IPS-NIHi11 (cell line): ENCODE measurements around the gene ADCY4.

Experiments used
- DNase-seq: peaks from one replicate; pipeline ENCODE4 v3.0.0; 2012; ENCODE audit warnings: mixed read lengths, low spot score

Gene ADCY4

DNA sequence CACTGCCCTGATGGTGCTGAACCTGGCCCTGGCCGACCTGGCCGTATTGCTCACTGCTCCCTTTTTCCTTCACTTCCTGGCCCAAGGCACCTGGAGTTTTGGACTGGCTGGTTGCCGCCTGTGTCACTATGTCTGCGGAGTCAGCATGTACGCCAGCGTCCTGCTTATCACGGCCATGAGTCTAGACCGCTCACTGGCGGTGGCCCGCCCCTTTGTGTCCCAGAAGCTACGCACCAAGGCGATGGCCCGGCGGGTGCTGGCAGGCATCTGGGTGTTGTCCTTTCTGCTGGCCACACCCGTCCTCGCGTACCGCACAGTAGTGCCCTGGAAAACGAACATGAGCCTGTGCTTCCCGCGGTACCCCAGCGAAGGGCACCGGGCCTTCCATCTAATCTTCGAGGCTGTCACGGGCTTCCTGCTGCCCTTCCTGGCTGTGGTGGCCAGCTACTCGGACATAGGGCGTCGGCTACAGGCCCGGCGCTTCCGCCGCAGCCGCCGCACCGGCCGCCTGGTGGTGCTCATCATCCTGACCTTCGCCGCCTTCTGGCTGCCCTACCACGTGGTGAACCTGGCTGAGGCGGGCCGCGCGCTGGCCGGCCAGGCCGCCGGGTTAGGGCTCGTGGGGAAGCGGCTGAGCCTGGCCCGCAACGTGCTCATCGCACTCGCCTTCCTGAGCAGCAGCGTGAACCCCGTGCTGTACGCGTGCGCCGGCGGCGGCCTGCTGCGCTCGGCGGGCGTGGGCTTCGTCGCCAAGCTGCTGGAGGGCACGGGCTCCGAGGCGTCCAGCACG, 18.9 kb downstream of the ADCY4 start:
- peak; percentile 65 for DNase-seq

DNA sequence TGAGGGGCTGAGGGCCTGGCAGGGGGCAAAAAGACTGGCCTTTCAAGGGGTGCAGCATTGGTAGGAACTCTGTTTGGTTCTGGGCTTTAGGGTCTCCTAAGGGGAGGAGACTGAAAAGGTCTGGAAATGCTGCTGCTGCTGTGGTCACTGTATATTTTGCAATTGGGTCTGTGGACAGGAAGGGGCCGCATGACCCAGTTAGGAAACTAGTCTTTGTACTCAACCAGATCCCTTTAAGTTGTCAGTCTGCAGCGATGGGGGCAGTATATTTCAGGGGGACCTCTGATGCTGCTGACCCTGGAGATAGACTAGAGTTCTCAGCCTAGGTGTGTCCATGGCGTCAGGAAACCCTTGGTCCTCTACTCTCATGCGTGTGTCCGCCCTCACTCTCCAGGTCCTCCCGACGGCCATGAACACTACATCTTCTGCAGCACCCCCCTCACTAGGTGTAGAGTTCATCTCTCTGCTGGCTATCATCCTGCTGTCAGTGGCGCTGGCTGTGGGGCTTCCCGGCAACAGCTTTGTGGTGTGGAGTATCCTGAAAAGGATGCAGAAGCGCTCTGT, 19.5 kb downstream of the ADCY4 start:
- no peak for DNase-seq

DNA sequence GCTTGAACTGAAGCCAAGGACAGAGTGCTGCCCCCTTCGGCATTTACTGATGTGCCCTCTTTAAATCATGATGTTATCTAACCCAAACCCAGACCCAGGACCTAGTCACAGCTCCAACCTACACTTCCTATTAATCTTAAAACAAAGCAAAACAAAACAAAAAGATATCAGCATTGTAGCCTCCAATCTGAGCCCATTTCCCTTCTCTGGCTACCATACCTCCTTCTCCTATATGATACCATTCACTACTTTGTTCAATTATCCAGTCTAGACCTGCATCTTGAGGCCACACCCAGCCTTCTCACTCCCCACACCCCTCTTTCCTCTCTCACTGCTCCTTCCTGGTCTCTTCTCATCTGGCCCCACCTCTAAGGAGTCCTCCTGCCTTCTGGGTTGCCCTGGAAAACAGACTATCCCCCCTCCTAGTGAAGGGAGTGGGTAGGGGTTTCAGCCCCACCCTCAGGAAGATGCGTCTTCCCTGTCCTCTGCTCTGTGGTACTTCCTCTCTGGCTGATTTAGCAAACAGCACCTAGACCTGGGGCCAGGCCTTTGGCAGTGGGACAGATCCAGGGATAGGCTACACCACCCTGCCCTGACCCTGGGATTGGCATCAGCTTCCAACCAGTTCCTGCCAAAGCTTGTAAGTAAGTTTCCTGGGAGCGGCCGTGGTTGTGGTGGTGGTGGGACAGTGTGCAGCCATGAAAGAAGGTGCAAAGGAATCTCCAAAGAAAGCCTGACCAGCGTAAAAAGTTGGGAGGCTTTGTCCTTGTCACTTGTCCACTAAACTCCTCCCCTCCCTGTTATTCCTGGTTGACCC, 20.3 kb downstream of the ADCY4 start:
- no peak for DNase-seq

DNA sequence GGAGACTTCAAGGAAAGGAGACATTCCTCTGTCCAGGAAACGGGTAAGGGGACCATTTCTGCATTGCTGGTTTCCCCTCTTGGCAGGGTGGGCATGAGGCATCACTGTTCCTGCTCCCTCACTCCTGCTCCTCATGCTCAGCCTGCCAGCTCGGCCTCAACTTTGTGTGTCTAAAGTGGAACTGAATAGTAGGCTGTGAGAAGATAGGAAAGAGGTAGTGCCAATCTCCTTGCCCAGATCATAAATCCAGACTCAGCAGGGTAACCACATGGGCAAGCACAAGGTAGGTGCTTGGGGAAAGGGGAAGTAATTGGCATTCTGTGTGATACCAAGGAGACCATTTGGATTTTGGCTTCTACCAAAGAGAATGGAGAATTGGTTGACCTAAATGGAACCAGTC, 21.0 kb downstream of the ADCY4 start:
- DNase-seq: no peak

DNA sequence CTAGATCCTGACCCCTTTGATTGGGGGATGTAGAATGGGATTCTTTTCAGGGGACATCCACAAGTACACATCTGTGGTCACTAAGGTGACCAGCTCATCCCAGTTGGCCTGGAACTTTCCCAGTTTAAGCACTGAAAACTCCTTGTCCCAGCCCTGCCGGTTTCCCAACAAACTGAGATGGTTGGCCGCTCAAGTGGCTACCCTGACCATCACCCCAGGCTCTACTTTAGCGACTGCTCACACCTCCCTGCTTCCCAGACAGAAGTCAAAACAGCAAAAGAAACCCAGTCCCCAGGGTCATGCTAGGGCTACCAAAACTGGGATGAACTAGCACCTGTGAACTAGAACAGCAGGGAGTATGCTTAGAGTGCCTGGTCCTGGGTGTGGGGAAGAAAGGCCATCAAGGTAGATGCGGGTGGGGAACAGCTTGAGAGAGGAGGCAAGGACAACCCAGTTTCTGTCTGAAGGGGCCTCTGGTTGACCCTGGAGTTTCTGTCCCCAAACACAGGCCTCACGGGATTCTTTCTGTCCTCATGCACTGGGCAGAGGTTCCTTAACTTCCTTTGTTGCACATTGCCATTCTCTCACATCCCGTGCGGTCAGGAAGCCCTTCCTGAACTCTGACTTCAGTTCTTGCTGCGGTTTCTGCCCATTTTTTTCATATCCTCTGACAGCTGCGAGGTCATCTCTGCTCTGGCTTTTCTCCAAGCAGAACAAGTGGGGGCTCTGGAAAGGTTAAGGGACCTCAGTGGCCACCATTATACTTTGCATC, 21.9 kb downstream of the ADCY4 start:
- DNase-seq: no peak

DNA sequence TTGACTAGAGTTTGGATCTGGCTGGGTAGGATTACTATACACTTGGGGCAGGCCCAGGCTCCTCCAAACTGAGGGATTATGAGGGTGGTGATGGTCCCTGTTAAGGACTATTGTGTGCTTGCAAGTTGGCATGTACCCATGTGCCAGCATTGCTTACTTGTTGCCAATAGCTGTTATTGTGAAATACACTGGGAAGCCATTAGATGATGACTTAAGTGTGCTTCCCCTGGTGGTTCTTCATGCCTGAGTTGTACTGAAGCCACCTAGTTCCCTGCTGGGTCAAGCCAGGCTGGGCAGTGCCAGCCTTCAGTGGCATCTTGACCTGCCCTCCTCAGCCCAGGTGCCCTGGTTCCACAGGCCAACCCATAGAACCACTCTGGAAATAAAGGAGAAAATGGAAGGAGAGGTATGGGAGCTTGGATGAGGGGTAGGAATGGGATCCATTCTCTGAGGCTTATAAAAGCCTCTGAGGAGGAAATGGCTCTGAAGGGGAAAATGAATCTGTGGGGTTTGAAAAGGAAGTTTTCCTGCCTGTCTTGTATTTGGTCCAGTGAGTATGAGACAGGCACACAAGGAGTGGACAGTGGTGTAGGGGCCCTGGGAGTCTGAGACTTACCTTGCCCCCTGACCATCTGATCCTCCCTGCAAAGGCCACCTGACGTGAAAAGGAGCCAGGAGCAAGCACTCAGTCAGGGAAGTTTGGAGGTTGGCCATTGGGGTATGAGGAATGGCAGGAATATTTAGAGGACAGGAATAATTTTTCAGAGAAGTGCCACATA, 22.8 kb downstream of the ADCY4 start:
- DNase-seq: no peak

DNA sequence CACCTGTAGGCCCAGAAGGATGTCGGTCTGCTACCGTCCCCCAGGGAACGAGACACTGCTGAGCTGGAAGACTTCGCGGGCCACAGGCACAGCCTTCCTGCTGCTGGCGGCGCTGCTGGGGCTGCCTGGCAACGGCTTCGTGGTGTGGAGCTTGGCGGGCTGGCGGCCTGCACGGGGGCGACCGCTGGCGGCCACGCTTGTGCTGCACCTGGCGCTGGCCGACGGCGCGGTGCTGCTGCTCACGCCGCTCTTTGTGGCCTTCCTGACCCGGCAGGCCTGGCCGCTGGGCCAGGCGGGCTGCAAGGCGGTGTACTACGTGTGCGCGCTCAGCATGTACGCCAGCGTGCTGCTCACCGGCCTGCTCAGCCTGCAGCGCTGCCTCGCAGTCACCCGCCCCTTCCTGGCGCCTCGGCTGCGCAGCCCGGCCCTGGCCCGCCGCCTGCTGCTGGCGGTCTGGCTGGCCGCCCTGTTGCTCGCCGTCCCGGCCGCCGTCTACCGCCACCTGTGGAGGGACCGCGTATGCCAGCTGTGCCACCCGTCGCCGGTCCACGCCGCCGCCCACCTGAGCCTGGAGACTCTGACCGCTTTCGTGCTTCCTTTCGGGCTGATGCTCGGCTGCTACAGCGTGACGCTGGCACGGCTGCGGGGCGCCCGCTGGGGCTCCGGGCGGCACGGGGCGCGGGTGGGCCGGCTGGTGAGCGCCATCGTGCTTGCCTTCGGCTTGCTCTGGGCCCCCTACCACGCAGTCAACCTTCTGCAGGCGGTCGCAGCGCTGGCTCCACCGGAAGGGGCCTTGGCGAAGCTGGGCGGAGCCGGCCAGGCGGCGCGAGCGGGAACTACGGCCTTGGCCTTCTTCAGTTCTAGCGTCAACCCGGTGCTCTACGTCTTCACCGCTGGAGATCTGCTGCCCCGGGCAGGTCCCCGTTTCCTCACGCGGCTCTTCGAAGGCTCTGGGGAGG, 23.9 kb downstream of the ADCY4 start, which contains the start of gene LTB4R:
Gene LTB4R (plus strand): TSS at position 857 of the 959 bp plus-strand sequence. CDS start 4,150 bp downstream, outside the sequence.
- DNase-seq: no peak

DNA sequence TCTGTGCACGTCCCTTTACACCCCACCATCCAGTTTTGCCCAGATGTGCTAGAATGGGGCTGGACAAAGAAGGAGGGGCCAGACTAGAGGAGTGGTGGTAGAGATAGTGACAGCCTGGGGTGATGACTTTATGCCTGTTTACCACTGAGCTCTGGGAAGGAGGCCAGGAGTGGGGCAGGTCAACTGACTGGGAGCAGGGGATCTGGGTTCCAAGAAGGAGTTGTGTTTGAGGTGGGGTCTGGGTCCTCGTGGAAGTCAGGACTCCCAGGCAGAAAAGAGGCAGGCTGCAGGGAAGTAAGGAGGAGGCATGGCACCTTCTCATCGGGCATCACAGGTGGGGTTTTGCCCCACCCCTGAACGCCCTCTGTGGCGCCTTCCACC, 24.6 kb downstream of the ADCY4 start:
- DNase-seq: no peak

DNA sequence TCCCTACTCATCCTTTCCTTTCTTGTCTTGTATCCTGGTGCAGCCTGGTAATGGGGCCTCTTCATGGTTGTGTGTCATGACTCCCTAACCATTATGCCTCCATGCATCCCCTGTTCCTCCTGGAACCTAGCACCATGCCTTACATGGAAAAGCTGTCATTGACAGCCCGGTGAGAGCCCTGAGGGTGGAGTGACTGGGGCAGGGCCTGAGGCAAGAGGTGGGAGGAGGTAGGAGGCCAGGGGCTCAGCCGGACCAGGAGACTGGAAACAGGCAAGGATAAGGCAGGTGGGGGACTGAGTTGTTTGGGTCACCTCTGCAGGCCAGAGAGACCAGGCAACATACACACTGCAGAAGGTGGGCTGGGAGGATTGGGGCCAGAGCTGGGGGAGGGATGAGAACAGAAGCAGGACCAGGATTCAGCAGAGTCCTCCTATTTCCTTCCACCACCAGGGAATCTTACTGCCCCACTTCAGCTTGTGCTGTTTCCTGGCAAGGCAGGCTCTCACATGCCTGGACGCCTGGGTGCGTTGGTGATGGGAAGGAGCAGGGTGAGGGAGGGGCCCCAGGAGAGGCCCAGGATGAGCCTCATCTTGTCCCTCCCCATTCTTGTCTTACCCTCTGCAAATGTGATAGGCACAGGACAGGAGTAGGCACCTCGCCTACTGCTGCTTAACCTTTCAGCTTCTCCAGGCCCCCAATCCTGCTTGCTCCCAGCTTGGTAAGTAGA, 25.2 kb downstream of the ADCY4 start, which contains the start of gene LTB4R2:
Gene LTB4R2 (plus strand): TSS at position 603 of the 727 bp plus-strand sequence. CDS start 525 bp downstream, outside the sequence.
- DNase-seq: no peak

DNA sequence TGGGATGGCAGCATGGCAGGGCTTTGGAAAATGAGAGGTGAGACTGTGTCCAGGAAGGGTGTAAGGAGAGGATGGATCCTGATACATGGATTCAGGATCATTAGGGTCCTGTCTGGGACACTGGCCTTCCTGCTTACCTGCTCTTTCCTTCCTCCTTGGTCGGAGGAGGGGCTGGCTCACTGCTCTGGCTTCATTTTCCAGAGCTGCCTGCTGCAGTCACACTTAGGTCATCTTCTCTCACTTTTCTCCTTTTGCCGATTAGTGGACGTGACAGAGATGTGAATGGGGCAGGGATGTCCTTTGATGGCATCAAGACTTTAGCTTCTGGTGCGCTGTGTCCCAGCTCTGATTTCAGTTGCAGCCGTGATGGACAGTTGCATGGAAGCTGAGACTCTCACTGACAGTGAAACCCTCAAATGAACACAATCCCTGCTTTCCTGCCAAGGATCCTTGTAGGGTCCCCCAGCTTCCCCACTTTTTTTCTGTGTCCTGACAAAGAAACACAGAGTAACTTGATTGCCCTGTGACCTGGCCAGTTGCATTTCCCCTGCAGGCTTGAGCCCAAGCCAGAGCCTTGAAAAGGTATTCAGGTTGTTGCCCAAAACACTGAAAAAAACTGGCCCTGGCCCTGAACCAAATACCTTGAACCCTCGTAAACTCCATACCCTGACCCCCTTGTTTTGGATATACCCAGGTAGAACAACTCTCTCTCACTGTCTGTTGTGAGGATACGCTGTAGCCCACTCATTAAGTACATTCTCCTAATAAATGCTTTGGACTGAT, 26.3 kb downstream of the ADCY4 start:
- DNase-seq: no peak

DNA sequence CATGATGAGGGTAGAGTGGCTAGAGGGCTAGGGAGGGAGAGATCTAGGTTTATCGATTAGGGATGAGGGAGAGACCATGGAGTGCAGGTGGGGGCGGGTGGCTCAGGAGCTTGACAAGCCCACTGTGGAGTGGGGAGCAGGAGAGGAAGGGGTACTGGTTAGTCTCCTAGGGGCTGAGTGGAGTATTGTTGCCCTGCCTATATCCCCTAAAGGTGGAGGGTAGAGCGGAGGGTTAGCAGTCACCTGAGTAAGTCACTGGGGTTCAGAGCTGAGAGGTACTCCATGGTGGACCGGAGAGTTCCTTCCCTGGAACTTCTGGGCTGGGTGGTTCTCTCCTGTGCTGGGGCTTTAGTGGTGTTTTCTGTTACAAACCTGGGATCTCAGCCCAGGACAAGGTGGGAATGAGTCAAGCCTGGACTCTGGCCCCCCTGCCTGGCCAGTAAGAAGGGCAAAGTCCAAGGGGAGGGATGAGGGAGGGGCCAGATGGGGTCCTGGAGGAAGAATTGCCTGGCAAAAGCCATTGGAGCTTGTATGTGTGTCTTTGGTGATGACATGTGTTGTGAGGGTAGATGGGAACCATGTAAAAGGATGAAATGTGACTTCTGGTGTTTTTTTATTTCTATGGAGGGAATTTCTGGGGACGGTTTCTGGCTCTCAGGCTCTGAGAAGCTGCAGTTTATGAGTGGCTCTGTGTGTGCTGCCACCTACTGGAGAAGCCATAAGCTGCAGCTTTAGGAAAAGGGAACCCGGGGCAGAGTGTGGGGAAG, 27.1 kb downstream of the ADCY4 start, which contains the start of gene CIDEB:
Gene CIDEB (minus strand): TSS at position 403 of the 767 bp plus-strand sequence. CDS start 119 bp downstream, at position 284.
- DNase-seq: peak; percentile 83

DNA sequence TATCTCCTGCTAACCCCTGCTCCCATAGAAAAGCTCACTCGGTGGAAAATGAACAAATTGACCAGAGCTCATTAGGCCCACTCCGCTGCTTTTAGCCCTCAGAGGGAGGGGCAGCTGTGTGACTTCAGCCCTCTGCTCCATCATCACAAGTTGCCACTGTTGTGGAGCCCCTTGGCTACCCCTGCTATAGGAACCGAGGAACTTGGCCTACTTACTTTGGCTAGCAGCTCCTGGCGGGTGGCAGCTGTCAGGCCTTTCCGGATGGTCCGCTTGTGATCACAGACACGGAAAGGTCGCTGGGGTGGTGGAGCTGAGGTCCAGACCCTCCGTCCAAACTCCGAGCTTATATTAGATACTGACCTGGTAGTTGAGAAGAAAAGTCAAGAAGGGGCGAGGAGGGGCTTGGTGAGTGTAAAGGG, 27.7 kb downstream of the ADCY4 start:
- no peak for DNase-seq

DNA sequence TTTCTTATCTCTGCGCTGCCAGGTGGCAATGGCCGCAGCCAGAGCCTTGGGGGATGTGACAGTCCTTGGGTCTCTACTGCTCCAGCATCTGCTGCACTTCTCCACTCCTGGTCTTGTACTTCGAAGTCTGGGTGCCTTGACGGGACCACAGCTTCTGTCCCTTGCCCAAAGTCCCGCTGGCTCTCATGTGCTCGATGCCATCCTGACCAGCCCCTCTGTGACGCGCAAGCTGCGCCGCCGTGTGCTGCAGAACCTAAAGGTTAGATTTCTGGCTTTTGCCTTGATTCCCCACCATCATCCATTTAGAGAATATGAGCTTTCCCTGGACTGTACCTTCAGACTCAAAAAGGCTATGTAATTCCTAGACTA, 30.9 kb downstream of the ADCY4 start:
- DNase-seq: no peak

DNA sequence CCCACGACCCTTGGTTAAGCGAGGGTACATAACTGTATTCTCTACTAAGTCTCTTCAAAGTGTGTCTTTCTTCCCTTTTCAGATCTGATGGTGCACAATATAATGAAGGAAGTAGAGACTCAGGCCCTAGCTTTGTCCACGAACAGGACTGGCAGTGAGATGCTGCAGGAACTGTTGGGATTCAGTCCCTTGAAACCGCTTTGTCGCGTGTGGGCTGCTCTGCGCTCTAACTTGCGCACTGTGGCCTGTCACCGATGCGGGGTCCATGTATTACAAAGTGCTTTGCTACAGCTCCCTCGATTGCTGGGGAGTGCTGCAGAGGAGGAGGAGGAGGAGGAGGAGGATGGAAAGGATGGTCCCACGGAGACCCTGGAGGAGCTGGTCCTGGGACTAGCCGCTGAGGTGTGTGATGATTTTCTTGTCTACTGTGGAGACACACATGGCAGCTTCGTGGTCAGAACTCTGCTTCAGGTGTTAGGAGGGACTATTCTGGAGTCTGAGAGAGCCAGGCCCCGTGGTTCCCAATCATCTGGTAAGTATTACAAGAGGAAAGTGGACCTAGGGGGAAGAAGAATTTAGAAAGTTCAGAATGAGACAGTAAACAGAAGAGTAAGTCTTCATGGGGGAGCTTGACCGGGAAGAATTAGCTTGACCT, 34.4 kb downstream of the ADCY4 start:
- no peak for DNase-seq

DNA sequence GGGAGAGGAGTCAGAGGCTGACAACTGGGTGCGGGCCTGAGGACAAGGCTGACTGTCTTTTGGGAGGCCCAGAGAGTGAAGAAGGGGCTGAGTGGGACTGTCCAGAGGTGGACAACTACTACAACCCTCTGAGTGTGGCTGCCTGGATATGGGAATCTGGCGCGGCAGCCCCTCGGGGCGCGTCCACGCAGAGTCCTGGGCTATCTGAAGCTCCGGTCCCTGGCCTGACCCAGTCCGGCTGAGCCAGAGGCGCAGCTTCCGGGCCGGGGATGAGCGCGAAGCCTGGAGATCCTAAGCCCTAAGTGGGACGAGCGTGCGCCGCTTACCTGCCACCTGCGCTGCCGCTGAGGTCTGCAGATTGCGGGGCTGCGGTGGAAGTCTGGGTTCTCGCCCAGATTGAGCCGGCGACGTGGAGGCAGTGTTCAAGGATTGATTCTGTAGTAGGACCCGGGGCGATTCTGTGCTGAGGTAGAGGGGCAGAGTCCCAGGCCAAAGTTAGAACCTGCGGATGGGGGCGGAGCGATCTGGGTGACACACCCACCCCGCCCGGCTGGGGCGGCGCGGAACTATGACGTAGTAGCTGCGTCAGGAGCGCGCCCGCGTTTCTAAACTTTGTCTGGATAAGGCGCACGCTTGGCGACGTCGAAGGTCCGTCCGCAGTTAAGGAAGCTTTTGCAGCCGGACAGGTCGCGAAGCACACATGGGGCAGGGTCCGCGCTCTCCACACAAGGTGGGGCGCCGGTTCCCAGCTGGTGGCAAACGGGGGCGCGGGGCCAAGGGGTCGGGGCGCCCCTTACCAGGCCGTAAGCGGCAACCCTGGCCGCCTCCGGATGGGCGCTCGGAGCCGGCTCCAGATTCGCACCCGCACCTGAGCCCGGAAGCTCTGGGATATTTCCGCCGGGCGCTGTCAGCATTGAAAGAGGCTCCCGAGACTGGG, 35.3 kb downstream of the ADCY4 start, which contains the start of the genes DHRS1 and NOP9:
Gene DHRS1 (minus strand): TSS at position 526 of the 937 bp plus-strand sequence. CDS start 674 bp downstream, outside the sequence.
Gene NOP9 (plus strand): TSS at position 596 of the 937 bp plus-strand sequence. CDS start 105 bp downstream, at position 701.
- DNase-seq: peak; percentile 98

DNA sequence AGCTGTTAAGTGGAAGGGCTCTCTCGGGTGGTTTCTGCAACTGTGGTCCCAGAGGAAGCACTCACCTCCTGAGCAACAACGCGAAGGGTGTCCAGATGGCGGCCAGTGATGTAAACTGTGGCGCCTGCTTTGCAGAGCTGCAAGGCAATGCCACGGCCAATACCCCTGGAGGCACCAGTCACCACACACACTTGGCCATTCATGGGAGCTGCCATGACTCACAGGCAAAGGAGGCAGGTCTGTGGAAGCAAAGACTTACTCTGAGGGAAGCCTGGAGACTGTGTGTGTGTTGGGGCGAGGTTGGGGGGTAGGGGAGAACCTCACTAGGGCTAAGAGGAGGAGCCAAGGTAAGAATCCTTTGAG, 36.0 kb downstream of the ADCY4 start:
- no peak for DNase-seq
